Mucosa of rectum (tissue), 2 donors: ENCODE results near the gene PDZD8.
A peak's percentile ranks its signal among the peaks of the same experiment; 100 is the strongest.

ENCODE experiments used
- H3K27ac ChIP-seq, 2 donors: one replicate each; pipeline ENCODE4 v1.7.0; 2013; ENCODE audit warnings: inconsistent platforms in 2 of 2, low read depth in 2 of 2, low read length in 2 of 2
- H3K27me3 ChIP-seq, 2 donors: one replicate each; pipeline ENCODE4 v1.7.0; 2013; ENCODE audit warnings: low read length in 2 of 2; ENCODE audit not compliant: control insufficient read depth in 2 of 2, insufficient read depth in 2 of 2
- H3K36me3 ChIP-seq, 2 donors: one replicate each; pipeline ENCODE4 v1.7.0; 2013; ENCODE audit warnings: low read length in 2 of 2; ENCODE audit not compliant: control insufficient read depth in 2 of 2, insufficient read depth in 2 of 2
- H3K4me1 ChIP-seq, 2 donors: one replicate each; pipeline ENCODE4 v1.7.0; 2013; ENCODE audit warnings: low read length in 2 of 2, mild to moderate bottlenecking in 1 of 2; ENCODE audit not compliant: control insufficient read depth in 2 of 2, insufficient read depth in 2 of 2
- H3K4me3 ChIP-seq, 2 donors: one replicate each; pipeline ENCODE4 v1.7.0; 2013; ENCODE audit warnings: low read length in 2 of 2
- H3K9ac ChIP-seq, 2 donors: one replicate each; pipeline ENCODE4 v1.7.0; 2013; ENCODE audit warnings: low read length in 2 of 2, low read depth in 1 of 2, mild to moderate bottlenecking in 1 of 2
- H3K9me3 ChIP-seq, 2 donors: one replicate each; pipeline ENCODE4 v1.7.0; 2013; ENCODE audit warnings: low read length in 2 of 2; ENCODE audit not compliant: control insufficient read depth in 2 of 2
- donor health status: healthy.
- donor health status: Normal muscosa, but diverticular disease.

Gene PDZD8

DNA sequence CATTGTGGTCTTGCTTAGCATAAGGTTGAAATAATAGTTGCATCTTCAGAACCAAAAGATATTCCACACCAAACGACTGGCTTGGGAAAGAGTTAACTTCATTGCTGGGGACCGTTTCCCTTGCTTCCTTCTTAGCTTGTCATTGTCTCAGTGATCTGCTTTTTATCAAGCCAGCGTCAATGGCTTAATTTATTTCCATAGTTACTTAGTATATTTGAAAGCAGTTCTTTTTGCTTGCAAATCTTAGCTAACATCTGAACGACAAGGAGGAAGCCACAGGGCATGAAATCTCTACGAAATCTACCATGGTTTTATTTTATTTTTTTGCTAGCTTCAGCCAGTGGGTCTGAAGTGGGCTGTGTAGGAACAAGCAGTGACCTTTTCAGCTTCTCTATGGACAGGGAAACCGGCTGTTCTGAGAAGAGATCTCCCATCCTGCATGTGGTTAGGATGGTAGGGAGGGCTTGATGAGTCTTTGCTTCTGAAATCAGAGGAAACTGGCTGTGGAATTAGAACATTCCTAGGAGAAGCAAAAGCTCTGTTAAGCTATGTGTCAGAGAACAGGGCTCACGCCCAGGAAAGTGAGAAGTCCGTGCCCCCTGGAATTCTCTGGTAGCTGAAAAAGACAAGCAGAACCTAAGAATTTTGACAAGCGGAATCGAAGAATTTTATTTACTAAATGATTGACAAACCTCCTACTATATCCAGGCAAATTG is 126.3 kb downstream of the PDZD8 start:
- H3K27me3 ChIP-seq: peaks cover 0 to 1% of the 10 kb centered on the region in 2 donors
- H3K4me3 ChIP-seq: no peak overlapping the region
- H3K9me3 ChIP-seq: no peaks in the 10 kb centered on the region
- H3K9ac ChIP-seq: no peak overlapping the region
- H3K4me1 ChIP-seq: no peaks in the 10 kb centered on the region
- H3K36me3 ChIP-seq: no peaks in the 10 kb centered on the region
- H3K27ac ChIP-seq: no peak overlapping the region

DNA sequence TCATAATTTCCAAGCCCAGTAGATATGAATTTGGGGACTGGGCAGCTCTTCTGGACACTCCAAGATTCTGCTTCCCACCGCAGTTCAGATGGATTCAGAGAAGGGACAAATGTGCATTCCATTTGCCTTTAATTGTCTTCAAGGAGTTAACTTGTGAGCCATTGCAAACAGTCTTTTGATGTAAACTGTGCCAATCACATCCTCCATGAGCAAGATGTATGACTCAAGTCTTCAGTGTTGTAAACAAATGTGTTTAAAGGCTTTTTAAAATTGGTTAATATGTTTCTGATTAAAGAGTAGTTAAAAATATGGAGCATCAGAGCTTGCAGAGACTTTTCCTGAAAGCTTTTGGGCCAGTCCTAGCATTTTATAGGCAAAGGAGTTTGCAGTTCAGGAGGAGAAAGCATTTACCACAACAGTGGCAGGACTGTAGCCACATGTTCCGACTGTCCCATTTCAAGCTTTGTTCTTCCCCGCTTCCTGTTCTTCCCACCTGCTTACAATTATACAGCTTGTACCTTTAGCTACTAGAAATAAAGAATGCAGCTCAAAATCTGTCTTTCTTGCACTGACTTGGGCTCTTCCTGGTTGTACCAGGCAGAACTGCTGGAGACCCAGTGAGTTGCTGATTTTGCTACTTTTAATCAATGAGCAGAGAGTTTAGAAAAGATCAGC is 128.1 kb downstream of the PDZD8 start:
- Histone ChIP-seq H3K4me1 (no peaks in the 10 kb centered on the region), H3K9me3 (no peaks in the 10 kb centered on the region), H3K4me3 (no peak overlapping the region), H3K27me3 (peaks cover under 1 to 3% of the 10 kb centered on the region in 2 donors), H3K9ac (no peak overlapping the region), H3K36me3 (no peaks in the 10 kb centered on the region), H3K27ac (no peak overlapping the region)

DNA sequence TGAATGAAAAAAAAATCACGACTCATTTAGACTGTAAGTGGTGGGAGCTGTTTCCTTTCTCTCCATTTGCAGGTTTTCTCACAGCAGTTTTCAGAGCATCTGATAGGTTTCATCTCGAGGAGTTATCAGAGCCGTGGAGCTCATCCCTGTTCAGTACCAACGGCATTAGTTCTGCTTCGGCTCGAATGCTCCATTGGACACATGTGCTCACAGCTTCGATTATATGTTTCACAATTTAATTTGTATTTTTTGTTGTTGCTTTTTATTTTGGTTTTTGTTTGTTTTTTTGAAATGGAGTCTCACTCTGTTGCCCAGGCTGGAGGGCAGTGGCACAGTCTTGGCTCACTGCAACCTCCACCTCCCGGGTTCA is 132.8 kb downstream of the PDZD8 start:
- H3K27ac ChIP-seq: no peak overlapping the region
- H3K9ac ChIP-seq: no peak overlapping the region
- H3K4me3 ChIP-seq: no peak overlapping the region
- H3K4me1 ChIP-seq: no peaks in the 10 kb centered on the region
- no peaks in the 10 kb centered on the region for H3K9me3 ChIP-seq
- H3K36me3 ChIP-seq: no peaks in the 10 kb centered on the region
- H3K27me3 ChIP-seq: peaks cover 18 to 22% of the 10 kb centered on the region in 2 donors

DNA sequence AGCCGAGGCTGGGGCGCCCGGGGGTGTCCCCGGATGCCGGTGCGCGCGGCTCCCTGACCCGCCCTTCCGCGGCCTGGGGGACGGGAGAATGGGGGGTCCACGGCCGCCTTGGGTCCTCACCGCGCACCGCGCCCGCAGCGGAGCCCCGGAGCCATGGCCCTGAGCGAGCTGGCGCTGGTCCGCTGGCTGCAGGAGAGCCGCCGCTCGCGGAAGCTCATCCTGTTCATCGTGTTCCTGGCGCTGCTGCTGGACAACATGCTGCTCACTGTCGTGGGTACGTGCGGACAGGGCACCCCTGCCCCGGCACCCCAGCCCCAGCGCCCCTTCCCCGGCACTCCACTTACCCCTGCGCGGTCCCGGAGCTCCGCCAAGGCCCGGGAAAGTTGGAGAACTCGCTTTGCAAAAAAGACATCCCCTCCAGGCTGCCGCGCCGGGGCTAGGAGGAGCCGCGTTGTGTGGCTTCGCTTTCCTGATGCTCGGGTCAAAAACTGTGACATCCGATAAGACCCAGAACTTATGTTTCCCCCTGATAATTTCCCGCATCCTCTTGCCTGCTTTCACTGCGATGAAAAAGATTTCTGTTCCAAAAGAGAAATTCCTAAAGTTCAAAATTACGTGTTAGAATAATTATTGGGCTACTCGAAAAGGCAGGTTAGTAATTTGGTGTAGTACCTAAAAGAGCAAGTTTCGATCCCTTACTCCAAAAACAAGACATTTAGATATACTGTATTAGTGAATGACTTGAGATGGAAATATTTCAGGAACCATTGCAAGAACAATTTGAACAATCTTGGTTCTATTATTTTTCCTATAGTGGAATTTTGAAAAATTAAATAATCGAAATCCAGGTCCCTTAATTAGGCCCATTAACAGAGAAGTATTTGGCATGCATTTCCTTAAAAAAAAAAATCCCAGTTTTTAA is 133.4 kb downstream of the PDZD8 start:
- Histone ChIP-seq H3K4me3 (no peak overlapping the region), H3K27me3 (peaks cover 18 to 22% of the 10 kb centered on the region in 2 donors), H3K9ac (no peak overlapping the region), H3K4me1 (no peaks in the 10 kb centered on the region), H3K36me3 (no peaks in the 10 kb centered on the region), H3K9me3 (no peaks in the 10 kb centered on the region), H3K27ac (peak overlapping the region in 1 of 2 donors; percentile 22)

DNA sequence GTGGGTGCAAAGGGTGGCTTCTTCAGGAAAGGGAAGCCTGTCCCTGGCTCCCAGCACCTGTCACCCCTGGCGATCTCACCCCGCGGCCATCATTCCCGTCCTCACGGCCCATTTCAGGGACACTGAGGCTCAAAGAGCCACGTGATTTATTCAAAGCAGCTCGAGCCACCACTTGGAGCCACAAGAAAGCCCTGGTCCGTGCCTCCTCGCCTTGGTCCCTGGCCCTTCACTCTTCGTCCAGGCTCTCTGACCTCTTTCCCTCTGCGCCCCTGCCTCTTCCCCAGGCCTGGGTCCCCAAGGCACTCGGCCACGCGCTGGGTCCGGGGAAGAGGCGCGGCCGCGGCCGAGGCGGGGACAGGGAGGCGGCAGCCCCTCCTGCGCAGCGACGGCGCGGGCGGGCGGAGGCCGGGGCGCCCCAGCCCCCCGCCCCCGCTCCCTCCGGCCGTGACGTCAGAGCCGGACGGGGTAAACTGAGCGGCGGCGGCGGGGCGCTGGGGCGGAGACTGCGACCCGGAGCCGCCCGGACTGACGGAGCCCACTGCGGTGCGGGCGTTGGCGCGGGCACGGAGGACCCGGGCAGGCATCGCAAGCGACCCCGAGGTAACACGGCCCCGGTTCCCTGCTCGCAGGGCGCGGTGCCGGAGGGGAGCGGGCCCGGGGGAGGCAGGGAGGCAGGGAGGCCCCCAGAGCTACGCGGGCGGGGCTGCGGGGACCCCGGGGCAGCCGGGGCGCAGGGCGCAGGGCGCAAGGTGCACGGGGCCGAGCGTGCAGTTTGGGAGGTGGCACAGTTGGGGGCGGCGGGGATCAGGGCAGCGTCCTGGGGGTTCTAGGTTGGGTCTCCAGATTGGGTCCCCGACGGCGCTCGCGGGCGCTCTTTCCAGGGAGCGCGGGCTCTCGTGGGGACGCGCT is 134.4 kb downstream of the PDZD8 start, which contains the start of gene SLC18A2:
Gene SLC18A2, plus strand, starts transcription at position 494 of the 909 bp plus-strand sequence. CDS start 580 bp downstream, outside the sequence.
- no peak within 1 kb of the TSS for H3K9ac ChIP-seq
- H3K36me3 ChIP-seq: no peaks in the 10 kb centered on the region
- H3K27me3 ChIP-seq: peaks cover 18 to 22% of the 10 kb centered on the region in 2 donors
- no peaks in the 10 kb centered on the region for H3K4me1 ChIP-seq
- H3K27ac ChIP-seq: peak within 1 kb of the TSS in 1 of 2 donors; percentile 22
- H3K4me3 ChIP-seq: no peak within 1 kb of the TSS
- no peaks in the 10 kb centered on the region for H3K9me3 ChIP-seq

DNA sequence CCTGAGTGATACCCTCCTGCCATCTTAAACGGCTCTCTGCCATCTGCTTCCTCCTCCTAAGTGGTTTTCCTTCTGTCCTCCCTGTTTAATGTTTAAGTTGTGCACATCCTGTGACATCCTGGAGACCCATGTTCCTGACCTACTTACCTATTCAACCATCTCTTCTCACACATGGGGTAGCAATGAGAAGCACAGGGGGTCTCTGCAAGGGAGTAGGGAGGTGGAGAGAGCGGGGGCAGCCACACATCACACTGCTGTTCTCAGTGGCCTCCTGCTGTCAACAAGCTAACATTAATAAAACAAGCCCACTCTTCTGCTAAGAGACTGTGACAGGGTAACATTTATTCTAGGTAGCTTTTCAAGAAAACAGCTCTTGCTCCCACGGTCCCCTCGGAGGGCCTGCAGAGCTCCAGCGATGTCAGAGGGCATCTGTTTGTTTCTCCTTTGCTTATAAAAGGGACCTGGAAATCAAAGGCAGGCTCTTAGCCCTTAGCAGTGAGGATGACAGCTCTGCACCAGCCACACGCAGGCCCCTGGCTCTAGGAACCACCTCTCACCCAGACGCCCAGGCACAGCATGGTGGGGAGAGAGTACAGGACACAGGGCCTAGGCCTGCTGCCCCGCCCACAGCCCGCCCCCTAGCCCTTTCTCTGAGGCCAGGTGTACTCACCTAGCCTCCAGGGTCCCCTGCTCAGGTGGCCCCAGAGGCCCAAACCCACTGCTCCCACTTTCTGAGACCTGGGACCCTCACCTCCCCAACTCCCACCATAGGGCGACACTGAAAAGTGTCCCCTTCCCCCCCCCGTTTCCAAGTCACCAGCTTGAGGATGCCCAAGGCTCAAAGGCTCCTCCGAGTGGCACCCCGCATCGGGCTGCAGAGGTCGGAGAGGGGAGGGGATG is 135.3 kb downstream of the PDZD8 start:
- Histone ChIP-seq H3K4me1 (no peaks in the 10 kb centered on the region), H3K27me3 (peaks cover 18 to 22% of the 10 kb centered on the region in 2 donors), H3K4me3 (no peak overlapping the region), H3K9ac (no peak overlapping the region), H3K36me3 (no peaks in the 10 kb centered on the region), H3K27ac (no peak overlapping the region), H3K9me3 (no peaks in the 10 kb centered on the region)

DNA sequence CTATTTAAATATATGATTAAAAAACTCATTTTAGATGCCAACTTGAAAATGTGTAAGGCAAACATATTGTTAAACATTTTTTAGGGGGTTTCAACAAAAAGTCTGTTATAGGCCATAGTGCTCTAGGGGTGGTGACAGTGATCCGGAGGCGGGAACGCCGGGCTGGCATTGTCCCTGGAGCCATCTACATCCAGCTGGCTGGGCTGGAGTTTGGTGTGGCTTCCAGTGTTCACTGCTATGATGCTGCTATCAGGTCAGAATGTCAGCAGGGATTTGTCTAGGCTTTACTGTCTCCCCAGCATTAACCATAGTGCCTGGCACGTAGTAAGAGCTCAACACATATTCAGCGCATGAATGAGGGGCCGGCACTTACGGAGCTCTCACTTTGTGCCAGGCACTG is 136.2 kb downstream of the PDZD8 start:
- Histone ChIP-seq H3K9me3 (no peaks in the 10 kb centered on the region), H3K27ac (no peak overlapping the region), H3K27me3 (peaks cover 18 to 22% of the 10 kb centered on the region in 2 donors), H3K4me1 (no peaks in the 10 kb centered on the region), H3K9ac (no peak overlapping the region), H3K4me3 (no peak overlapping the region), H3K36me3 (no peaks in the 10 kb centered on the region)

DNA sequence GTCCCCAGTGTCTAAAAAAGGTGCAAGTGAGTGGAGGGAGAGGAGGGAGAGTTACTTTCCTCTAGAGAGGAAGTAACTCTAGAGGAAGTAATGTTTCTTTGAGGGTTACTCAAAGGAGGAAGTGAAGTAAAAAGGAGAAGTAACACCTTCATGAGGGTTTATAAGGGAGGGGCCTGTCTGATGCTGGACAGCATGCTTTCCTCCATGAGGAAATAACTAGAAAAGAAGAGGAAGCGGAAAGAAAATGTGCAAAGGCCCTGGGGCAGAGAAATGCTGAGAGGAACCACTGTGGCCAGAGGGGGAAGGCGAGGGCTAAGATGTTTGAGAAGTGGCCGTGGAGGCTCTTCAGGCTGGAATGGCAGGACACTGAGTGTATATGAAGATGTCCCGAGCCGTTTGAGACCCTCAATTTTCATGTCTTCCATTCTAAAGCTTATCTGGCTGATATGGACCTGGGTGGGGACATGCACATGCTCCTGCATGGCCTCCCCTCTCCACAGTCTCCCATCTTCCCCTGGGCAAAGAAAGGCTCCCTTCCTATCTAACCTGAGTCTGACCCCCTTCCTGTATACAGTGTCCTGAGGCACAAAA is 137.7 kb downstream of the PDZD8 start:
- no peaks in the 10 kb centered on the region for H3K9me3 ChIP-seq
- H3K4me3 ChIP-seq: no peak overlapping the region
- no peaks in the 10 kb centered on the region for H3K36me3 ChIP-seq
- peaks cover 22 to 24% of the 10 kb centered on the region in 2 donors for H3K27me3 ChIP-seq
- no peak overlapping the region for H3K27ac ChIP-seq
- H3K4me1 ChIP-seq: no peaks in the 10 kb centered on the region
- H3K9ac ChIP-seq: no peak overlapping the region
